HG03175 (cell line): ENCODE data around the gene WEE1.

Experiments
- ATAC-seq: cut with Tn5 transposase; IDR thresholded peaks from one replicate; pipeline ENCODE4 v1.9.1; 2021; ENCODE audit warnings: mild to moderate bottlenecking, moderate library complexity; ENCODE audit not compliant: unreplicated experiment

WEE1 gene

GRCh38 chr11:9565822-9566560, 7.5 kb upstream of the WEE1 start:
- ATAC-seq, result peak; percentile 80

GRCh38 chr11:9566561-9567063, 6.9 kb upstream of the WEE1 start:
- ATAC-seq, result no peak

GRCh38 chr11:9567401-9567800, 6.1 kb upstream of the WEE1 start:
- ATAC-seq, result no peak

GRCh38 chr11:9568161-9568853, 5.2 kb upstream of the WEE1 start:
- ATAC-seq, result no peak

GRCh38 chr11:9568854-9569587, 4.4 kb upstream of the WEE1 start:
- ATAC-seq, result no peak

GRCh38 chr11:9569588-9570164, 3.8 kb upstream of the WEE1 start:
- ATAC-seq, result no peak

- no peak for ATAC-seq
Measured at GRCh38 chr11:9570313-9571025, 3.0 kb upstream of the WEE1 start.

- no peak for ATAC-seq
Measured at GRCh38 chr11:9571071-9571762, 2.3 kb upstream of the WEE1 start.

GRCh38 chr11:9571763-9572115, 1.7 kb upstream of the WEE1 start:
- no peak for ATAC-seq

GRCh38 chr11:9573775-9574621, 528 bp downstream of the WEE1 start:
- ATAC-seq, result peak; percentile 3

GRCh38 chr11:9574622-9575259, 1.3 kb downstream of the WEE1 start:
- no peak for ATAC-seq

- no peak for ATAC-seq
Measured at GRCh38 chr11:9575260-9576240, 2.1 kb downstream of the WEE1 start.

- ATAC-seq, result no peak
Measured at GRCh38 chr11:9576701-9577381, 3.4 kb downstream of the WEE1 start.

- no peak for ATAC-seq
Measured at GRCh38 chr11:9577556-9577955, 4.1 kb downstream of the WEE1 start.

GRCh38 chr11:9580894-9581293, 7.4 kb downstream of the WEE1 start:
- no peak for ATAC-seq

- ATAC-seq, result no peak
Measured at GRCh38 chr11:9581556-9582161, 8.2 kb downstream of the WEE1 start.

GRCh38 chr11:9590717-9591116, 17.2 kb downstream of the WEE1 start:
- no peak for ATAC-seq
